PC-3 (cell line): ENCODE measurements around the gene JARID2.

ENCODE experiments used
- EZH2 ChIP-seq: fragments of 300-600 bp; sonication (generic); IDR thresholded peaks from one replicate; pipeline ENCODE4 v1.6.1; 2017; ENCODE audit warnings: antibody characterized with exemption, mild to moderate bottlenecking, low read length; ENCODE audit not compliant: unreplicated experiment
- TF ChIP-seq, protein P1 (sequence below): fragments of 300-600 bp; sonication (generic); conservative IDR thresholded peaks from 2 replicates; pipeline ENCODE4 v1.5.1; 2017; ENCODE audit warnings: antibody characterized with exemption, low read depth, mild to moderate bottlenecking, low read length

DNA sequence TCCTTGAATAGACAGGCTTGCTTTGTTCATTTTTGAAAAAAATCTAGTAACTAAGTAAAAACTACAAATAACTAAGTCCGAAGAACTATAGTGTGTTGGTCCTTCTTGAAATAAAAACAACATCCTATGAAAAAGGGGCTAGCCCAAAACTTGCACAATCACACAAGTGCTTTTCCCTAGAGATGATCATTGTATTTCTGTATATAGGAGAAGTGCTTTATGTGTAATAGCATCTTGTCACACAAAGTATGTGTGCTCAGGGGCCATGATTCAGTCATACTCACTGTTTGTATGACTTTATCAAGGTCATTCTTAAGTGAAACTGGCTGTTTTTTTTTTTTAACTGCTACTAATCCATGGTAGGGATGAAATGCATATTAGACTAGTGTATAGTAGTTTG, 237.2 kb downstream of the JARID2 start:
- TF ChIP-seq, protein P1, sequence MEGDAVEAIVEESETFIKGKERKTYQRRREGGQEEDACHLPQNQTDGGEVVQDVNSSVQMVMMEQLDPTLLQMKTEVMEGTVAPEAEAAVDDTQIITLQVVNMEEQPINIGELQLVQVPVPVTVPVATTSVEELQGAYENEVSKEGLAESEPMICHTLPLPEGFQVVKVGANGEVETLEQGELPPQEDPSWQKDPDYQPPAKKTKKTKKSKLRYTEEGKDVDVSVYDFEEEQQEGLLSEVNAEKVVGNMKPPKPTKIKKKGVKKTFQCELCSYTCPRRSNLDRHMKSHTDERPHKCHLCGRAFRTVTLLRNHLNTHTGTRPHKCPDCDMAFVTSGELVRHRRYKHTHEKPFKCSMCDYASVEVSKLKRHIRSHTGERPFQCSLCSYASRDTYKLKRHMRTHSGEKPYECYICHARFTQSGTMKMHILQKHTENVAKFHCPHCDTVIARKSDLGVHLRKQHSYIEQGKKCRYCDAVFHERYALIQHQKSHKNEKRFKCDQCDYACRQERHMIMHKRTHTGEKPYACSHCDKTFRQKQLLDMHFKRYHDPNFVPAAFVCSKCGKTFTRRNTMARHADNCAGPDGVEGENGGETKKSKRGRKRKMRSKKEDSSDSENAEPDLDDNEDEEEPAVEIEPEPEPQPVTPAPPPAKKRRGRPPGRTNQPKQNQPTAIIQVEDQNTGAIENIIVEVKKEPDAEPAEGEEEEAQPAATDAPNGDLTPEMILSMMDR = no peak
- TF ChIP-seq EZH2 = no peak
